Right ventricle myocardium superior (tissue), 1 donor: ENCODE measurements around the gene DSCAM. TPM values are rescaled to one million over a fixed set of nuclear protein-coding genes. Genes with fewer than 3 reads are reported as not detected.
"Not testable (repeated sequence)": the region's sequence is repeated elsewhere in the genome, so short reads cannot be mapped to it uniquely, and the experiment has no call there.

Experiments used
- ATAC-seq: fragments of 200-7000 bp; cut with Tn5 transposase; one replicate; pipeline ENCODE4 v1.9.1; 2020; ENCODE audit warnings: mild to moderate bottlenecking; ENCODE audit not compliant: poor library complexity
- DNase-seq: peaks from one replicate; pipeline ENCODE4 v3.0.0-alpha.2; 2020
- intact Hi-C: fragments of 100-400 bp; cut with DNase I; formaldehyde crosslinking; loops from one replicate; pipeline ENCODE4 v1.11.2; 2022
- total RNA-seq: library from RNA; stranded (reverse); fragmentation: NEBNext Ultra II Directional; extraction: Animal tissue kit (Norgen Biotek cat#: 25700); gene quantifications from one replicate; pipeline ENCODE4 v1.2.1, GENCODE V29; 2021
- donor health status: DM: no; HTN: yes; CAD: no; lungs with severe emphysema.

The DSCAM gene
- total RNA-seq, 1 donor from 2014 or later: not detected

DNA sequence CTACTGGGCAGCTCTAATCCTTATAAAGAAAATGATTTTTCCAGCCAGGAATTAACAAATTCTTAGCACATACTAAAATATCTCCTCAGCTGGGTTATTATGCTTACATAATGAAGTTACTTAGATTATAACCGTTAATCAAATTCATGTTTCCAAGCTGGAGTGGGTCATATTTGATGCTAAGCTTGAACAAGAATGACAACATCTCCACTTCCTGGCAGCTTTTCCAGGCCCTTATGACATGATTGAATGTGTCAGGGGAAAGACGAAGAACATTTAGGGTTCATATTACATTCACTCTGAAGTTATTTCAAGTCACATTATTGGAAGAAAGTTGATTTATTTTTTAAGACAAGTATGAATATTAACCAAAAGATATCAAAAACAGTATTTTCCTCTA is 646.0 kb downstream of the DSCAM start:
- no peak for ATAC-seq
- no peak for DNase-seq
- intact Hi-C loops: no loop called here

- DNase-seq: no peak
- intact Hi-C loops: no loop called here
- ATAC-seq: no peak
These were observed 646.8 kb downstream of the DSCAM start for GRCh38 chr21:40200126-40200525.

GRCh38 chr21:40194185-40194980 is 652.6 kb downstream of the DSCAM start:
- no peak for ATAC-seq
- intact Hi-C loops: no loop called here
- no peak for DNase-seq

GRCh38 chr21:40191616-40192015 is 655.3 kb downstream of the DSCAM start:
- intact Hi-C loops: no loop called here
- no peak for ATAC-seq
- no peak for DNase-seq

GRCh38 chr21:40191196-40191595 is 655.8 kb downstream of the DSCAM start:
- intact Hi-C loops: no loop called here
- ATAC-seq (no peak), DNase-seq (no peak)

- intact Hi-C loops: no loop called here
- no peak for DNase-seq
- no peak for ATAC-seq
These were observed 658.9 kb downstream of the DSCAM start for GRCh38 chr21:40187946-40188654.

GRCh38 chr21:40187244-40187643 is 659.7 kb downstream of the DSCAM start:
- intact Hi-C loops: no loop called here
- ATAC-seq (no peak), DNase-seq (no peak)

DNA sequence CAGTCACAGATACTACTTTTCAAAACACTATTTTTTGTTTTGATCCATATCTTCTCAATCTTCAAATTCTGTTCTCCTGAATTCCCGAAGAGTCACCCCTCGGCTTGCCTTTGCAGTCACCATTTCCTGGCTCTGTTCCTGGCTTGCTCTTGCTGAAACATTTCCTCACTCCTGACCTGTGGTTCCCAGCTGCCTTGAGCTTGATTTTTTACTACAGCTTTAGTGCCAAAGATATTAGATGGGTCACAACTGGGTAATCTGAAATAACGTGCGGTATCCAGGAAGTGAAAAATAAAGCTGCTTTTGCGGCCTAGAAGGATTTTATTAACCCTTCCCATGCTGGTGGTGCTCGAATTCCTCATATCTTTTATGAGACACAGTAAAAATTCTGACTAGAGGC is 660.9 kb downstream of the DSCAM start:
- intact Hi-C loops: no loop called here
- DNase-seq: no peak
- no peak for ATAC-seq

DNA sequence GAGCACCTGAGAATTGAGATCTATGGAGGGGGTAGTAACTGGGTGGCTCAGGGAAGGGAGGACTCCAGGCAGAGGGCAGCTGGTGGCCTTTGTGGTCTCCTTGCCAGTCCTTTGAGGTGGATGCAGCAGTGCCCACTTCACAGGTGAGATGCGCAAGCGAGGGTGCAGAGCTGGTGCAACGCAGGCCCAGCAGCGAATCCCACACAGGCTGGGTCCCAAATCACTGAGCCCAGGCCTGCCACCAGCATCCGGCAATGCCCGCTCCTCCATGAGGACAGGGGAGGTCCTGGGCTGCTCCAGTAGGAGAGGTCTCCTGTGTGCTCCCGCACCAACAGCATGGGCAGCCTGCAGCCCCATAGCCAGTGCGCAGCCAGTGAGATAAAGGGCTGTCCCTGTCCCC is 661.8 kb downstream of the DSCAM start:
- no peak for ATAC-seq
- DNase-seq: no peak
- intact Hi-C loops: no loop called here

GRCh38 chr21:40182491-40182890 is 664.5 kb downstream of the DSCAM start:
- ATAC-seq, DNase-seq, intact Hi-C loops: not testable (repeated sequence)

DNA sequence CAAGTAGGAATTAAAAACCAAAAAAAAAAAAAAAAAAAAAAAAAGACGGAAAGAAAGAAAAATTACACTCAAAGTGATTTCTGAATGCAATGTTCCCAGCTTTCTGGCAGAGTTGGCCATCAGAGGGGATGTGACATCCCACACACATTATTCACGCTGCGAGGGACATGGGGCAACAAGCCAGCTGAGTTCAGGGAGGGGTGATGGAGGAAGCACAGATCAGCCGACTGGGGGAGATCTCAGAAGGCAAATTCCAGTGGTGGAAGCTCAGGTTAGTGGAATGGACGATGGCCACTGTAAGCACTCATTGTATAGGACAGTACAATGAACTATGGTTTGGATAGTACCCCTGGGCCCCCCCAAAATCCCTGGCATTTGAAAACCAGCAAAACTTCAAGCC is 667.8 kb downstream of the DSCAM start:
- no peak for DNase-seq
- intact Hi-C loops: no loop called here
- ATAC-seq: no peak

DNA sequence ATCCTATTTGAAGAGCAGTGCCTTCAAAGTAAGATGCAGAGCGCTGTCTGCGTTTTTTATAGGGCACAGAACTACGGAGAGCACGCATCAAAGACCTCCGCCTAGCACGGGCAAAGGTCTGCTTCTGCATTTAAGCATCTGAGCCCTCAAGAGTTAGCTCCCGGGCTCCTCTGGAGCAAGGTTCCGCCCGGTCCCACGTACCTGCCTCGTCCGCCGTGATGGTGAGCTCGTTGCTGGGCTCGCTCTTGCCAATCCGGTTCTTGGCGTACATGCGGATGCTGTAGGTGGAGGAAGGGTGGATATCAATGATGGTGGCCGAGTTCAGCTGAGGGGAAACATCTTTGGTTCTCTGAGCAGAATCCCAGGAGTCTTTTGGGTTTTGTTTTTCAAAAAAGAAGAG is 668.2 kb downstream of the DSCAM start:
- intact Hi-C loops: no loop called here
- ATAC-seq (no peak), DNase-seq (no peak)

DNA sequence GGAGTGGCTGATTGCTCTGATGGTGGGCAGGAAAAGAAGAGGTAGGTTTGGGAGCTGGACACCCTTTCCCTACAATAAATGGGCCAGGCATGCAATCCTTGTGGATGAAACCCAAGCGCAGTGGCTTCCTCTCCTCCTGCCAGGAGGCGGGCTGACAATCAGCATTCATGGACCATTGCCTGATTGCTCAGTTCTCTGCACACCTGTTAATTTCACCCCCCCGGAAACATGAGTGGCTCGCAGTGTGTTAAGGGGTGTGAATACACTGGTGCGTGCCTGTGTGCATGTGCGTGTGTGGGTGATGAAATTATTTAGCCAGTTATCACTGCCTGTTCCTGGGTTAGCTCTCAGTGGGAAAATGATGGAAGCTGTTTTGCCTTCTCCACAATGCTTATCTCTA is 669.0 kb downstream of the DSCAM start:
- ATAC-seq: no peak
- intact Hi-C loops: no loop called here
- DNase-seq: no peak

DNA sequence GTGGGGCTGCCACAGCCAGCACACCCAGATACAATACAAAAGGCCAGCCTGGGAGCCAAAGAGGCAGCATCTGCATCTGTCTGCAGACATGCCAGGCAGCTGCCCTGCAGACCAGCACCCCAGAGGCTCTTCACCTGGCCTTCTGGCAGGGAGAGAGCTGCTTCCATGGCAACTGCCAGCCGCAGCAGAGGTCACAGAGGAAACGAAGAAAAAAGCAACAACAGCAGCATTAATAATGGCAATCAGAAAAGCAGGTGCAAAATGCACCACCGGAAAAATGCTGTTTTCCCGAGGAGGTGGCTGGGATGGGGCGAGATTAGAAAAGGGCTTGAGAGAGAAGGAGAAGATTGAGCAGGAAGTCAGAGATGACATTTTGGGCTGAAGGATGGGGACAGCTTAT is 670.2 kb downstream of the DSCAM start:
- intact Hi-C loops: no loop called here
- no peak for DNase-seq
- no peak for ATAC-seq

DNA sequence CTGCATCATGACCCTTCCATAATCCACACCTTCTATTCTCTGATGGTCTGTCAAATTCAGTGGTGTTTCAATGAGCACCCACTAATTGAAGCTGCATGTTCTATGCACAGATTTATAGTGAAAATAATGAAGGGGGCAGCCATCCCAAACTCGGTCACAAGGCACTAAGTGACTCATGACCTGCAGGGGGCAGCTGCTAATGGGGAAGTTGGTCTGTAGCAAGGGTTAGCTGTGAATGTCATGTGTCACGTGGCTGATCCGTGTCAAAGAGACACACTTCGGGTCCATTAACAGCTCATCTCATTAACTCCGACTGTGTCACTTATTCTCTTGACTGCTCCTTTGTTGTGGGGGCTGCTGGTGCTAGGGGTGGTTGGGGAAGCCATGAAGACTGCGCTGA is 673.1 kb downstream of the DSCAM start:
- intact Hi-C loops: no loop called here
- DNase-seq (no peak), ATAC-seq (no peak)

DNA sequence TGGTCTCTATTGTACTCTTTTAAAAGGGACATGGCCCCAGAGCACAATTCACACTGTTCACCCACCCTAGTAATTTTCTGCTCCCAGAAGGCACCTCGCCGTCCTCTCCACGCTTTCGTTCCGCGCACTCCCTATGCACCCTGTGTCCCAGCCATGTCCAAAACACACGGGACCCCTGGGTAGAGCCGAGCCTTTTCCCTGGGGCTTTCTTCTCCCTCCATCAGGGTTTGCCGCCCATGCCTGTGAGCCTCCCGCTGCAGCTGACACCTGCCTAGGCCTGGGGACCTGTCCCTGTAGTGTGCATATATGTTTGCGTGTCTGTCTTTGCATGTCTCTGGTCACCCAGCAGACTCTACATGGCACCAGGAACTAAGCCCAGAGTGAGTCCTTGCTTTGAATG is 677.0 kb downstream of the DSCAM start:
- intact Hi-C loops: no loop called here
- ATAC-seq (no peak), DNase-seq (no peak)

GRCh38 chr21:40166291-40166843 is 680.6 kb downstream of the DSCAM start:
- no peak for ATAC-seq

DNA sequence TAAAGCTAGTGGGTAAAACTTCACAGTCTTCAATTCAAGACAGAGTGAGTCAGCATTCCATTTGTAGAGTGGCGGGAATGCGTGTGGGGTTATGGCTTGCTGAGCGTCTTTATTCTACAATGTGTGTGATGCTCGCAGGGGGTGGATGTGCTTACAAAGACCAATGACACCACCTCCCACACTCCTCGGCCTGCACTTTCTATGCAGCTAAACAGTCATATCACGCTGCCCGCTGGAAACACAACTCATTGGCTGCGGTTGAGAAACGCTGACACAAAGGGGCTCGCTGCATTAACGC is 681.2 kb downstream of the DSCAM start:
- no peak for DNase-seq
- ATAC-seq: peak; percentile 43
- intact Hi-C loops: no loop called here

More at GRCh38 chr21:40166291-40166843, 680.6 kb downstream of the DSCAM start:
- DNase-seq: no peak
- intact Hi-C loops: no loop called here

GRCh38 chr21:40164905-40165772 is 681.8 kb downstream of the DSCAM start:
- DNase-seq (no peak), ATAC-seq (peak; percentile 96)
- intact Hi-C loops: no loop called here
